Limb (tissue), 2 donors: ENCODE results near the gene KDM1B.
A peak's percentile ranks its signal among the peaks of the same experiment; 100 is the strongest.

Source experiments
- DNase-seq, 2 donors: peaks; one replicate each; pipeline ENCODE4 v3.0.0-alpha.2; 2016; ENCODE audit errors: extremely low spot score in 2 of 2

Gene KDM1B

GRCh38 chr6:18155150-18155863 is at the start of gene KDM1B:
KDM1B (plus strand) TSS chr6:18155422; CDS start chr6:18159896, 4,474 bp downstream.
- peak; percentile 97 to 99 for DNase-seq

- DNase-seq: no peak
Measured at GRCh38 chr6:18107061-18107460, 48.2 kb upstream of the KDM1B start.

GRCh38 chr6:18110162-18110561 is 45.1 kb upstream of the KDM1B start:
- no peak for DNase-seq

- DNase-seq: no peak
Measured at GRCh38 chr6:18115356-18115755, 39.9 kb upstream of the KDM1B start.

GRCh38 chr6:18117136-18117535 is 38.1 kb upstream of the KDM1B start:
- no peak for DNase-seq

GRCh38 chr6:18118330-18118729 is 36.9 kb upstream of the KDM1B start:
- no peak for DNase-seq

- DNase-seq: no peak
Measured at GRCh38 chr6:18119236-18119635, 36.0 kb upstream of the KDM1B start.

- DNase-seq: no peak
Measured at GRCh38 chr6:18121580-18122127, 33.6 kb upstream of the KDM1B start.

- peak; percentile 84 to 90 for DNase-seq
Measured at GRCh38 chr6:18122128-18123093, 32.8 kb upstream of the KDM1B start, which contains the start of gene NHLRC1. NHLRC1 (minus strand) TSS chr6:18122677; CDS start chr6:18122606, 71 bp downstream.

GRCh38 chr6:18126121-18126520 is 29.1 kb upstream of the KDM1B start:
- no peak for DNase-seq

- no peak for DNase-seq
Measured at GRCh38 chr6:18132346-18132745, 22.9 kb upstream of the KDM1B start.

- DNase-seq: no peak
Measured at GRCh38 chr6:18135171-18135570, 20.1 kb upstream of the KDM1B start.

- no peak for DNase-seq
Measured at GRCh38 chr6:18136260-18136659, 19.0 kb upstream of the KDM1B start.

GRCh38 chr6:18138906-18139305 is 16.3 kb upstream of the KDM1B start:
- no peak for DNase-seq

GRCh38 chr6:18139935-18140621 is 15.1 kb upstream of the KDM1B start:
- no peak for DNase-seq

GRCh38 chr6:18141805-18142590 is 13.2 kb upstream of the KDM1B start:
- no peak for DNase-seq

- DNase-seq: no peak
Measured at GRCh38 chr6:18142591-18142861, 12.7 kb upstream of the KDM1B start.

- DNase-seq: no peak
Measured at GRCh38 chr6:18147160-18147559, 8.1 kb upstream of the KDM1B start.

- DNase-seq: no peak
Measured at GRCh38 chr6:18147616-18148015, 7.6 kb upstream of the KDM1B start.

- no peak for DNase-seq
Measured at GRCh38 chr6:18148304-18149025, 6.8 kb upstream of the KDM1B start.
